Esophagus muscularis mucosa (tissue), 4 donors: ENCODE data around the gene ALG11. TPM values are rescaled to one million over a fixed set of nuclear protein-coding genes. Genes with fewer than 3 reads are reported as not detected.

Experiments used
- DNase-seq: peaks from one replicate; pipeline ENCODE4 v3.0.0-alpha.2; 2017; ENCODE audit errors: extremely low spot score
- H3K27ac ChIP-seq, 4 donors: fragments of 200-600 bp; sonication (generic); replicated peaks in 1 of 4; 1 replicate in 3 of 4; 2 replicates in 1 of 4; pipeline ENCODE4 v1.5.1; 2016 to 2019; ENCODE audit warnings: mild to moderate bottlenecking in 1 of 4
- H3K27me3 ChIP-seq, 4 donors: fragments of 200-600 bp; sonication (generic); one replicate each; pipeline versions ENCODE4 v1.5.1 to v1.6.0; 2016 to 2019
- H3K36me3 ChIP-seq, 4 donors: fragments of 200-600 bp; sonication (generic); one replicate each; pipeline ENCODE4 v1.5.1; 2016 to 2019
- H3K4me1 ChIP-seq, 4 donors: fragments of 200-600 bp; sonication (generic); one replicate each; pipeline ENCODE4 v1.5.1; 2016 to 2019
- H3K4me3 ChIP-seq, 4 donors: fragments of 200-600 bp; sonication (generic); 1 replicate in 2 of 4; 2 replicates in 2 of 4; pipeline ENCODE4 v1.5.1; 2016 to 2019; ENCODE audit warnings: mild to moderate bottlenecking in 4 of 4, moderate library complexity in 1 of 4
- H3K9me3 ChIP-seq, 4 donors: fragments of 200-600 bp; sonication (generic); 1 replicate in 3 of 4; 2 replicates in 1 of 4; pipeline ENCODE4 v1.5.1; 2016 to 2019
- EP300 ChIP-seq: sonication (generic); formaldehyde crosslinking; IDR thresholded peaks from one replicate; pipeline ENCODE4 v1.6.1; 2017; ENCODE audit warnings: antibody characterized with exemption
- POLR2A ChIP-seq: fragments of 450-650 bp; IDR thresholded peaks from one replicate; pipeline ENCODE4 v1.6.1; 2017; ENCODE audit warnings: antibody characterized with exemption, moderate library complexity, mild to moderate bottlenecking, low read depth
- POLR2AphosphoS5 ChIP-seq, 2 donors: sonication (generic); formaldehyde crosslinking; IDR thresholded peaks; one replicate each; pipeline ENCODE4 v1.6.1; 2017; ENCODE audit warnings: antibody characterized with exemption in 2 of 2
- WGBS: methylation state at CpG from one replicate; pipeline ENCODE4 v1.1.5; 2018; 5-methylcytosine and 5-hydroxymethylcytosine counted together
- intact Hi-C: fragments of 100-400 bp; cut with DNase I; formaldehyde crosslinking; loops from one replicate; pipeline ENCODE4 v1.15.1; 2023
- total RNA-seq, 4 donors: library from RNA; depleted of rRNA; stranded (reverse); fragments of >200 nt; gene quantifications; one replicate each; pipeline versions ENCODE4 v1.1.0 to v1.2.1, GENCODE V29; 2016
- TF ChIP-seq, protein P1 (sequence below), 3 experiments: fragments of 200-600 bp in 2 of 3; fragments of 450-650 bp in 1 of 3; sonication (generic) in 2 of 3; IDR thresholded peaks; one replicate each; pipeline ENCODE4 v1.5.1; 2017 to 2019; ENCODE audit warnings: antibody characterized with exemption in 3 of 3, mild to moderate bottlenecking in 2 of 3, moderate library complexity in 1 of 3

Gene ALG11
- total RNA-seq, 4 donors from 2014 or later = 12.4 to 21.7 (median 16.3) TPM

DNA sequence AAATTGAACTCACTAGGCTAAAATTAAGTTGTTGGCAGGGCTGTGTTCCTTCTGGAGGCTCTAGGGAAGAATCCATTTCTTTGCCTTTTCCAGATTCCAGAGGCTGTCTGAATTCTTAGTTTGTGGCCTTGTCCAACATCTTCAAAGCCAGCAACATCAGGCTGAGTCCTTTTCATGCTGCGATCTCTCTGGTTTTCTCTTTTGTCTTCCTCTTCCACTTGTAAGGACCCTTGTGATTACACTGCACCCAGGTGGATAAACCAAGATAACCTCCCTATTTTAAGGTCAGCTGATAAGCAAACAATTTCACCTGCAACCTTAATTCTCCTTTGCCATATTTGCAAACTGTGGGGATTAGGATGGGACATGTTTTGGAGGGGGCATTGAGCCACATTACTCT is 23.8 kb downstream of the ALG11 start:
- Histone ChIP-seq H3K27me3 (no peaks in the 10 kb centered on the region), H3K9me3 (no peaks in the 10 kb centered on the region), H3K27ac (no peak overlapping the region), H3K36me3 (no peaks in the 10 kb centered on the region), H3K4me3 (no peak overlapping the region), H3K4me1 (no peaks in the 10 kb centered on the region)
- DNase-seq = no peak
- intact Hi-C loops = no loop called here
- 91% methylated on average over 1 of the region's 1 CpG for WGBS
- TF ChIP-seq, protein P1, sequence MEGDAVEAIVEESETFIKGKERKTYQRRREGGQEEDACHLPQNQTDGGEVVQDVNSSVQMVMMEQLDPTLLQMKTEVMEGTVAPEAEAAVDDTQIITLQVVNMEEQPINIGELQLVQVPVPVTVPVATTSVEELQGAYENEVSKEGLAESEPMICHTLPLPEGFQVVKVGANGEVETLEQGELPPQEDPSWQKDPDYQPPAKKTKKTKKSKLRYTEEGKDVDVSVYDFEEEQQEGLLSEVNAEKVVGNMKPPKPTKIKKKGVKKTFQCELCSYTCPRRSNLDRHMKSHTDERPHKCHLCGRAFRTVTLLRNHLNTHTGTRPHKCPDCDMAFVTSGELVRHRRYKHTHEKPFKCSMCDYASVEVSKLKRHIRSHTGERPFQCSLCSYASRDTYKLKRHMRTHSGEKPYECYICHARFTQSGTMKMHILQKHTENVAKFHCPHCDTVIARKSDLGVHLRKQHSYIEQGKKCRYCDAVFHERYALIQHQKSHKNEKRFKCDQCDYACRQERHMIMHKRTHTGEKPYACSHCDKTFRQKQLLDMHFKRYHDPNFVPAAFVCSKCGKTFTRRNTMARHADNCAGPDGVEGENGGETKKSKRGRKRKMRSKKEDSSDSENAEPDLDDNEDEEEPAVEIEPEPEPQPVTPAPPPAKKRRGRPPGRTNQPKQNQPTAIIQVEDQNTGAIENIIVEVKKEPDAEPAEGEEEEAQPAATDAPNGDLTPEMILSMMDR (IDR thresholded peaks at IDR 0.05) = no peak
- TF ChIP-seq POLR2A (no peak), EP300 (no peak), POLR2AphosphoS5 (IDR thresholded peaks at IDR 0.05) (no peak)

DNA sequence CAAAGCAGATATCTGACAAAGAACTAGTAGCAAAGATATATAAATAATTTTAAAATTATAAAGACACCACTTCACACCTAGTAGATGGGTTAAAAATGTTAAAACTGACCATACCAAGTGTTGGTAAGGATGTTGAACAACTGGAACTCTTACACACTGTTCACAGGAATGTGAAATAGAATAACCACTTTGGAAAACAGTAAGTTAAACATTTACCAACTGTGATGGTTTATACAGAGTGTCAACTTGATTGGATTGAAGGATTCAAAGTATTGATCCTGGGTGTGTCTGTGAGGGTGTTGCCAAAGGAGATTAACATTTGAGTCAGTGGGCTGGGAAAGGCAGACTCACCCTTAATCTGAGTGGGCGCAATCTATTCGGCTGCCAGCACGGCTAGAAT is 31.5 kb downstream of the ALG11 start:
- Histone ChIP-seq H3K27me3 (no peaks in the 10 kb centered on the region), H3K4me1 (no peaks in the 10 kb centered on the region), H3K4me3 (no peak overlapping the region), H3K27ac (no peak overlapping the region), H3K36me3 (no peaks in the 10 kb centered on the region), H3K9me3 (no peaks in the 10 kb centered on the region)
- intact Hi-C loops = no loop called here
- no peak for DNase-seq
- 81% methylated on average over 3 of the region's 3 CpGs for WGBS
- no peak for TF ChIP-seq POLR2A
- TF ChIP-seq, protein P1 (IDR thresholded peaks at IDR 0.05) = no peak
- TF ChIP-seq EP300 = no peak
- no peak for TF ChIP-seq POLR2AphosphoS5 (IDR thresholded peaks at IDR 0.05)

DNA sequence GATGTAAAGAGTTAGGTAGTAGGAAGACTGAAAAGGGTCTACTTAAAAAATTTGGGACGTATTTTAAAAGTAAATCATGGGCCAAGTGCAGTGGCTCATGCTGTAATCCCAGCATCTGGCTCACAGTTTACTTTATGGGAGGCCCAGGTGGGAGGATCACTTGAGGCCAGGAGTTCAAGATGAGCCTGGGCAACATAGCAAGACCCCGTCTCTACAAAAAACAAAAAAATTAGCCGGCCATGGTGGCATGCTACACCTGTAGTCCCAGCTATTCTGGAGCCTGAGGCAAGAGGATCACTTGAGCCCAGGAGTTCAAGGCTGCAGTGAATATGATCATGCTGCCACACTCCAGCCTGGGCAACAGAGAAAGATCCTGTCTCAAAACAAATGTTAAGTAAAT is 35.3 kb downstream of the ALG11 start:
- no peaks in the 10 kb centered on the region for H3K4me1 ChIP-seq
- no peak for DNase-seq
- 84% methylated on average over 3 of the region's 3 CpGs for WGBS
- no peak overlapping the region for H3K4me3 ChIP-seq
- H3K36me3 ChIP-seq = no peaks in the 10 kb centered on the region
- no peaks in the 10 kb centered on the region for H3K27me3 ChIP-seq
- H3K27ac ChIP-seq = no peak overlapping the region
- no peak for TF ChIP-seq EP300
- TF ChIP-seq, protein P1 (IDR thresholded peaks at IDR 0.05) = no peak
- no peak for TF ChIP-seq POLR2A
- no peak for TF ChIP-seq POLR2AphosphoS5 (IDR thresholded peaks at IDR 0.05)
- intact Hi-C loops = no loop called here
- peaks cover 0 to 5% (median 0%) of the 10 kb centered on the region in 4 donors for H3K9me3 ChIP-seq

DNA sequence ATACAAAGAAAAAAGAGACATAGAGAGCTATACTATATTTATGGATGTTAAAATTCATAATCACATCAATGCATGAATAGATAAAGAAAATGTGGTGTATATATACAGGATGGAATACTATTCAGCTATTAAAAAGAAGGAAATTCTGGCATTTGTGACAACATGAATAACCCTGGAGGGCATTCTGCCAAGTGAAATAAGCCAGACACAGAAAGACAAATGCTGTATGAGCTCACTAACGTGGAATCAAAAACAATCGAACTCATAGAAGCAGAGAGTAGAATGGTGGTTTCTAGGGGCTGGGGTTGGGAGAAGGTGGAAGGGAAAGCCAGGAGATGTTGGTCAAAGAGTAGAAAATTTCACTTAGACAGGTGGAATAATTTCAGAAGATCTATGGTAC is 36.3 kb downstream of the ALG11 start:
- H3K27ac ChIP-seq = no peak overlapping the region
- H3K4me3 ChIP-seq = no peak overlapping the region
- peaks cover 0 to 5% (median 0%) of the 10 kb centered on the region in 4 donors for H3K9me3 ChIP-seq
- H3K36me3 ChIP-seq = no peaks in the 10 kb centered on the region
- 54% methylated on average over 2 of the region's 2 CpGs for WGBS
- intact Hi-C loops = no loop called here
- no peaks in the 10 kb centered on the region for H3K27me3 ChIP-seq
- no peak for DNase-seq
- H3K4me1 ChIP-seq = no peaks in the 10 kb centered on the region
- TF ChIP-seq POLR2A (no peak), POLR2AphosphoS5 (IDR thresholded peaks at IDR 0.05) (no peak), EP300 (no peak)
- TF ChIP-seq, protein P1 (IDR thresholded peaks at IDR 0.05) = no peak

GRCh38 chr13:52051400-52051799 is 39.2 kb downstream of the ALG11 start:
- intact Hi-C loops = no loop called here
- peaks cover 0 to 5% (median 0%) of the 10 kb centered on the region in 4 donors for H3K9me3 ChIP-seq
- DNase-seq = no peak
- no peak overlapping the region for H3K27ac ChIP-seq
- TF ChIP-seq POLR2A (no peak), POLR2AphosphoS5 (IDR thresholded peaks at IDR 0.05) (no peak), EP300 (no peak)
- TF ChIP-seq, protein P1 (IDR thresholded peaks at IDR 0.05) = no peak
- no peaks in the 10 kb centered on the region for H3K27me3 ChIP-seq
- H3K36me3 ChIP-seq = no peaks in the 10 kb centered on the region
- H3K4me1 ChIP-seq = no peaks in the 10 kb centered on the region
- WGBS = 78% methylated on average over 7 of the region's 7 CpGs
- H3K4me3 ChIP-seq = no peak overlapping the region
